BLaER1 (cell line): ENCODE results near the gene FAM174C.

Source experiments
- H3K27ac ChIP-seq: shearing (Covaris generic); formaldehyde crosslinking; 2 replicates; pipeline ENCODE4 v1.8.1; 2022
- H3K27me3 ChIP-seq: shearing (Covaris generic); formaldehyde crosslinking; 2 replicates; pipeline ENCODE4 v1.8.1; 2022
- H3K36me3 ChIP-seq: shearing (Covaris generic); formaldehyde crosslinking; 2 replicates; pipeline ENCODE4 v1.8.1; 2022
- H3K4me1 ChIP-seq: shearing (Covaris generic); formaldehyde crosslinking; 2 replicates; pipeline ENCODE4 v1.8.1; 2022
- H3K4me2 ChIP-seq: shearing (Covaris generic); formaldehyde crosslinking; 2 replicates; pipeline ENCODE4 v1.8.1; 2022
- H3K4me3 ChIP-seq: shearing (Covaris generic); formaldehyde crosslinking; 2 replicates; pipeline ENCODE4 v1.8.1; 2022
- H3K9ac ChIP-seq: shearing (Covaris generic); formaldehyde crosslinking; 2 replicates; pipeline ENCODE4 v1.8.1; 2022
- H3K9me3 ChIP-seq: shearing (Covaris generic); formaldehyde crosslinking; 2 replicates; pipeline ENCODE4 v1.8.1; 2022
- H4K20me1 ChIP-seq: shearing (Covaris generic); formaldehyde crosslinking; 2 replicates; pipeline ENCODE4 v1.8.1; 2022
- Cebpa-rat ChIP-seq: shearing (Covaris generic); IDR thresholded peaks from 2 replicates; pipeline ENCODE4 v1.8.1; 2022

Gene FAM174C

DNA sequence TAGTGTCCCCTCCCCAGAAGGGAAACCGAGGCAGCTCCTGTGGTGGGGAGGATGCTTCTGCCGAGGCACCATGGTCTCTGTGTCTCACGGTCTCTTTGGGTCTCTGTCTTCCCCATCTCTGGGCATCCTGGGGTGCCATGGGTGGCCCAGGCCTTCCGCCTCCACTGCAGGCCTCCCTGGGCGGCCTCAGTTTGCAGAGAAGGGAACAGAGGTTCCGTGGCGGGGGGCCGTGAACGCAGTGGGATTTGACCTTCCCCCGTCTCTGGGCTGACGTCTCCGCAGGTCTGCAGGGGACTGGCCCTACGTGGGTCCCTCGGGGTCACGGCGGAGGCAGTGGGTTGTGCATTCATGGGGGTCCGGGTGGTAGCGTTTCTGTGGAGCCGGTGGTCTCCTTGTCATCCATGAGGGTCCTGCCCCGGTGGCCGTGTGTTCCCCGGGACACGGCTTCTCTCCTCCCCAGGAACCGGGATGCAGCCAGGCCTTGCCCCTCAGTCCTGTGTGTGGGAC, 14.9 kb downstream of the FAM174C start:
- Histone ChIP-seq H3K4me1 (peaks cover 80% of the 10 kb centered on the region), H3K36me3 (no peaks in the 10 kb centered on the region), H3K27ac (no peak overlapping the region), H3K9ac (no peak overlapping the region), H3K9me3 (no peaks in the 10 kb centered on the region), H3K4me2 (peak overlapping the region; percentile 92; the same call in 1 of the 2 replicates), H3K4me3 (no peak overlapping the region), H3K27me3 (peaks cover 89% of the 10 kb centered on the region), H4K20me1 (peaks cover 91% of the 10 kb centered on the region)
- TF ChIP-seq Cebpa-rat: no peak

DNA sequence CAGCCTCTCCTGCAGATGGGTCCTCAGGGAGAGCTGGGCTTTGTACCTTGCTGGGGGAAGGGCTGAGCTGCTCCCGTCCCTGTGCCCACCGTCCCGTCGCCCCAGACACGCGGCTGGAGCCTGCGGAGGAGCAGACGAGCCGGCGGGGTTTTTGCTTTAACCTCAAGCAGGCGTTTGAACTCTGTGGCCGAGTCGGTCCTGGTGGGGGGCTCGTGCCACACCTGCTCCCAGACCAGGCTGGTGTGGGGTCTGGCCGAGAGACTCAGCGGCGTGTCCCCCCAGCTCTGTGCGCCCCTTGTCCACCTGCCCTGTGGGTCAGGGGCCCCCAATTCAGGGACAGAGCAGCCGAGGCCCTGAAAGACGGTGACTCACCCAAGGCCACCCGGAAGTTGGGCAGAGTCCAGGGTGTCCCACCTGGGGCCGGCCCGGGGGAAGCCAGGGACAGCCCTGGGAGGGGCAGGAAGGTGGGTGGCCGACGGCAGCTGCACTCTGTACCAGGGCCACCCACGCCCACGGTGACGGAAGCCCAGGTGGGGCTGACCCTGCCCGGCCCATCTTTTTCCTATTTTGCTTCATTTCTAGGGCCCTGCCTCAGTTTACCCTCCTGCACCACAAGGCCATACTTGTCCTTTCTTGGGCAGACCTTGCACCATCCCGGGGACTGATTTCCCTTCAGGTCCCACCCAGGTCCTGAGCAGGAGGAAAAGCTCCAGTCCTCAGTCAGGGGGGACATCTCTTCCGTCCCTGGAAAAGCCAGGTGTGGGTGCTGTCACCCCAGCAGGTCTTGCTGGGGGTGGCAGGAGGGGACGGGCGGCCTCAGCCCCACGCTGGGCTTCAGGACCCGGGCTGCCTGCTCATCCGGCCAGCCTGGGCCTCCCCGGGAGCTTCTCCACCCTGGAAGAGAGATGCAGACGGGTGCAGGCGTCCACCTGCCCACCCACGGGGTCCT, 15.6 kb downstream of the FAM174C start:
- Histone ChIP-seq H3K9me3 (no peaks in the 10 kb centered on the region), H3K4me1 (peaks cover 83% of the 10 kb centered on the region), H3K27ac (no peak overlapping the region), H3K4me2 (peak overlapping the region; percentile 92), H3K27me3 (peaks cover 82% of the 10 kb centered on the region), H4K20me1 (peaks cover 93% of the 10 kb centered on the region), H3K9ac (no peak overlapping the region), H3K4me3 (no peak overlapping the region), H3K36me3 (no peaks in the 10 kb centered on the region)
- no peak for TF ChIP-seq Cebpa-rat

DNA sequence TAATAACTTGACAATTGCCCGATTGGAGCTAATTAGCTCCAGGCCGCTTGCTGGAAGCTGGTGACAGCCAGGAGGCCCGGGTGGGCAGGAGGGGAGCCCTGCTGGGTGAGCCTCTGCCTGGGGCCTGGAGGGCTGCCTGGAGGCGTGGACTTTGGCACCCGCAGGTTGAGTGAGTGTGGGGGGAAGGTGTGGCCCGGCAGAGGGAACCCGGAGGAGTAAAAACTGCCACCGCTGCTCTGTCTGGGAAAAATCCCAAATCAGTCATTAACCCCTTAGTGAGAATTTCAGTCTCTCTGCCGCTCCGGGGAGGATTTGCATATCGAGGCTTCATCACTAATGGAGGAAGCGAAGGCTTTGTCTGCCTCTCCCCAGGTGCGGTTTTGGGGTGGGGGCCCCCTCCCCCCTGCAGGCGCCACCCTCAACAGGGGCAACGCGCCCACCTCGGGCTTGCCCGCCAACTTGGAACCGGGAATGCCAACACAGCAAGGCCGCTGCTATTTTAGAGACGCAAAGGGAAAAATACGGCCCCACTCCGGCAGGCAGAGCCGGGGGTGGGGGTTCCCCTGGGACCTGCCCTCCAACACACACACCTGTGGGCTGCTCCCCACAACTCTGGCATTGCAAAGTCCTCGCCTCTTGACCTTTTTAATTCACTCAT, 16.6 kb downstream of the FAM174C start:
- H3K27me3 ChIP-seq: peaks cover 73% of the 10 kb centered on the region
- no peak overlapping the region for H3K27ac ChIP-seq
- no peak overlapping the region for H3K4me3 ChIP-seq
- no peak for TF ChIP-seq Cebpa-rat
- no peaks in the 10 kb centered on the region for H3K9me3 ChIP-seq
- no peak overlapping the region for H3K9ac ChIP-seq
- peak overlapping the region; percentile 92 for H3K4me2 ChIP-seq
- H4K20me1 ChIP-seq: peaks cover 91% of the 10 kb centered on the region
- H3K4me1 ChIP-seq: peaks cover 85% of the 10 kb centered on the region
- no peaks in the 10 kb centered on the region for H3K36me3 ChIP-seq

DNA sequence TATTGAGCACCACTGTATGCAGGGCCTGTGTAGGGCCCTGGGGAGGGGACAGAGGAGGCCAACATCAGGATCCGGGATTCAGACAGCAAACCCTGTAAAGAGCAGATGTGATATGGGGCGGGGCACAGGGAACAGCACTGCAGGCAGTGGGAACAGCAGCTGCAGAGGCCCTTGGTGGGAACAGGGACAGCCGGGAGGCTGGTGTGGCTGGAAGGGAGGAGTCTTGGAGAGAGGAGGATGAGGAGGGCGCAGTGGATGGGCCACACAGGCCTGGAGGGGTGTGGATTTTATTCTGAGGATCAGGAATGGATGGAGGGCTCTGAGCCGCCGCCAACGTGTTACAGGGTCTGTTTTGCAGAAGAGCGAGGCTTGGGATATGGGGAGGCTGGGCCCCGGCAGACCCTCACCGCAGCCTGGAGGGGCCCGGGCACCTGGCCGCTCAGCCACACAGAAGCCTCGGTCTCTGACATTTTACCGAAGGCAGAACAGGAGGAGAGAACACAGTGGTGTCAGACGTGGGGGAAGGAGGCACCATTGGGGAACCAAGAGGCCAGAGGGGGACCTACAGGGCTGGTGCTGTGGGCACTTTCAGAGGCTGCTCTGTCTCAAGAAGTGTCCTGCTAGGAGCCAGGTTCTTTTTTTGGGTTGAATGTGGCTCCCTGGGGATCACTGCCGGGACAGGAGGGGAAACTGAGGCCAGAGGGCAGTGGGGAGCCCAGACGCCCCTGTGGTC, 17.3 kb downstream of the FAM174C start:
- peaks cover 66% of the 10 kb centered on the region for H3K27me3 ChIP-seq
- H3K9ac ChIP-seq: no peak overlapping the region
- H3K4me3 ChIP-seq: no peak overlapping the region
- peaks cover 84% of the 10 kb centered on the region for H4K20me1 ChIP-seq
- no peak overlapping the region for H3K27ac ChIP-seq
- H3K4me2 ChIP-seq: peak overlapping the region; percentile 92
- H3K9me3 ChIP-seq: no peaks in the 10 kb centered on the region
- H3K4me1 ChIP-seq: peaks cover 78% of the 10 kb centered on the region
- no peak for TF ChIP-seq Cebpa-rat
- H3K36me3 ChIP-seq: no peaks in the 10 kb centered on the region

DNA sequence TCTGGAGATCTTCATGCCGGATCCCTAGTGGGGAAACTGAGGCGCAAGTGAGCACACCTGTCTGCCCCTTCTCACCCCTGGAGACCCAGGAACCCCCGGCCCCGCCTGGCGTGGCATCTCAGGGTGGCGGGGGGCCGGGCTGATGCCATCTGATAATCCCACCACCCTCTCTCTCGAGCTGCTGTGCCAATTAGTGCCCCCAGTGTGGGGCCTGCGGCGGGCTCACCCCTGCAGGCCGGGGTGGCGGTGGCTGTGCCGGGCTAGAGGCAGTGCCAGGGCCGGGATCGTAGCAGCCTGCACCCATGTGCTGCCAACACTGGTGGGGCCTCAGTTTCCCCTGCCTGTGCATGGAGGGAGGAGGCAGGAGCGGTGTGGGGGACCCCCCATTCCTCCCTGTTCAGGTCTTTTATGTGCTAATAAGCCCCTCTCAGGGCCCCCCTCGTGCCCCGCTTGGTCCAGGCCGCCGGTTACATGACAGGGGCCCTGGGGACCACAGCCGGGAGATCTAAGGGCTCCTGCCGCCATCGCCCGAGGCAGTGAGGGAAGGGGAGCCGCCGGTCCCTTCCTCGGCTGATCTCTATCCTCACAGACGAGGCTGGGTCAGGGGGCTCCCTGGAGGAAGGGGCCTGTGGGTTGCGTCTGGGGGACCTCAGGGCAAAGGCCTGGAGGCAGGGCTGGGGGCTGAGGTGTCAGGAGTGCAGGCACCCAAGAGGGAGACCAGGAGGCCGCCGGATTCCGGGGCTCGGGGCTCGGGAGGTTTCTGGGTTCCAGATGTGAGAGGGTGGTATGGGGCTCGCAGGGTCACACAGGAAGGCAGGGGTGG, 18.7 kb downstream of the FAM174C start:
- TF ChIP-seq Cebpa-rat: no peak
- peak overlapping the region; percentile 48; the same call in 1 of the 2 replicates for H3K9ac ChIP-seq
- no peaks in the 10 kb centered on the region for H3K9me3 ChIP-seq
- H4K20me1 ChIP-seq: peaks cover 70% of the 10 kb centered on the region
- H3K36me3 ChIP-seq: 0 out of 2 replicates have a peak, but pooled peaks cover 4% of the 10 kb centered on the region
- no peak overlapping the region for H3K27ac ChIP-seq
- peaks cover 52% of the 10 kb centered on the region for H3K27me3 ChIP-seq
- peak overlapping the region; percentile 92 for H3K4me2 ChIP-seq
- H3K4me3 ChIP-seq: peak overlapping the region; percentile 26
- peaks cover 67% of the 10 kb centered on the region for H3K4me1 ChIP-seq

DNA sequence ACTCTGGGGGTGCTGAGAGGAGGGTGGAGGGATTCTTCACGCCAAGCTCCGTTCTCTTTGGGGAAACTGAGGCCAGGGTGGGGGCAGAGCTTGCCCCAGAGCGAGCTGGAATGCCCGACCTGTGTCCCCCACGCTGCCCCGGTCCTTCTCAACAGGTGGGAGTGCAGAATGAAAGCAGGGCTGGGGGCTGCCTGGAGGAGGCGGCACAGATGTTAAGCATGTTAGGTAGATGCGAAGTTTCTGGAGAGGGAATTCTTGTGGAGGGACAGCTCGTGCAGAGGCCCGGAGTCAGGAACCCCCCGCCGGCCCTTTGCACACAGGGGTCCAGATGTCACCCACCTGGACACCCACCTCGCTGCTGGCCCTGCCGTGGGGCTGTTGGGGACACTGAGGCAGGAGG, 19.4 kb downstream of the FAM174C start:
- peaks cover 63% of the 10 kb centered on the region for H4K20me1 ChIP-seq
- peak overlapping the region; percentile 92 for H3K4me2 ChIP-seq
- H3K4me3 ChIP-seq: no peak overlapping the region
- no peaks in the 10 kb centered on the region for H3K9me3 ChIP-seq
- no peak overlapping the region for H3K27ac ChIP-seq
- peaks cover 46% of the 10 kb centered on the region for H3K27me3 ChIP-seq
- H3K9ac ChIP-seq: no peak overlapping the region
- no peak for TF ChIP-seq Cebpa-rat
- H3K36me3 ChIP-seq: peaks cover 4% of the 10 kb centered on the region; the same call in 1 of the 2 replicates
- H3K4me1 ChIP-seq: peaks cover 67% of the 10 kb centered on the region

DNA sequence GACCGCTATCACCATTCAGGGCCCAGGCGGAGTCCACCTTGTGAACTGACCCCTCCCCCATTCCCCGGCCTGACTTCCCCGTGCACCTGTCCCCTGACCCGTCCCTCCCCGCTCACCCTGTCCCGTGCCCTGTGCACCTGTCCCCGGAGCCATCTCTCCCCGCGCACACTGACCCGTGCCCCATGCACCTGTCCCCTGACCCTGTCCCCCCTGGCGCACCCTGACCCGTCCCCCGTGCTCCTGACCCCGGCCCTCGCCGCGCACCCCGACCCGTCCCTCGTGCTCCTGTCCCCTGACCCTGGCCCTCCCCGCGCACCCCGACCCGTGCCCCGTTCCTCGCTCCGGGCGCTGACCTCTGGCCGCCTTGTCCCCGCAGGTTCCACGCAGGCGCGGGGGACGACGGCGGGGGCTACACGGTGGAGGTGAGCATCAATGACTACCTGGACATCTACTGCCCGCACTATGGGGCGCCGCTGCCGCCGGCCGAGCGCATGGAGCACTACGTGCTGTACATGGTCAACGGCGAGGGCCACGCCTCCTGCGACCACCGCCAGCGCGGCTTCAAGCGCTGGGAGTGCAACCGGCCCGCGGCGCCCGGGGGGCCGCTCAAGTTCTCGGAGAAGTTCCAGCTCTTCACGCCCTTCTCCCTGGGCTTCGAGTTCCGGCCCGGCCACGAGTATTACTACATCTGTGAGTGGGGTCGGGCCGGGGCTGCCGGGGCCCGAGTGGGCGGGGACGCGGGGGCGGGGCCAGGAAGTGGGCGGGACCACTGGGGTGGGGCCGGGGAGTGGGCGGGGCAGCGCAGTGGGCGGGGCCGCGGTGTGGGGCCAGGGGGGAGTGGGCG, 20.1 kb downstream of the FAM174C start:
- Histone ChIP-seq H3K36me3 (peaks cover 4% of the 10 kb centered on the region; the same call in 1 of the 2 replicates), H3K4me3 (no peak overlapping the region), H3K9ac (no peak overlapping the region), H3K27me3 (peaks cover 42% of the 10 kb centered on the region), H4K20me1 (peaks cover 56% of the 10 kb centered on the region), H3K27ac (no peak overlapping the region), H3K4me1 (peaks cover 63% of the 10 kb centered on the region), H3K4me2 (peak overlapping the region; percentile 92), H3K9me3 (no peaks in the 10 kb centered on the region)
- TF ChIP-seq Cebpa-rat: no peak

DNA sequence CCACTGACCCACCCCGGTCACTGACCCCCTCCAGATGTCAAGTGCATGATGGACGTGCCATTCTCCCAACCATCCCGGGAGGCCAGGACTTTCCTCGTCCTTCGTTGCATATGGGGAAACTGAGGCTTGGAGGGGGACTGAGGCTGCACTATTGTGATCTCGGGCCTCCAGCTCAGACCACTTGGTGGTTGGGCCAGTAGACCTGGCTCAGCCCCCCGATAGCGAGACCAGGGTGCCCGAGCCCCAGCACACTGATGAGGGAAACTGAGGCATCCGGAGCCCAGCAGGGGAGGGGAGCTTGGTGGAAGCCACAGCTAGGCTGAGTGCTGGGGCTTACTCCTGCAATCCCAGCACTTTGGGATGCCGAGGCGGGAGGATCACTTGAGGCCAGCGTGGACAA, 20.7 kb downstream of the FAM174C start:
- no peak for TF ChIP-seq Cebpa-rat
- peak overlapping the region; percentile 69 for H3K4me2 ChIP-seq

More for the DNA sequence above, 20.7 kb downstream of the FAM174C start:
- Histone ChIP-seq H3K9me3 (no peaks in the 10 kb centered on the region), H3K4me3 (no peak overlapping the region; the same call in 1 of the 2 replicates), H3K4me1 (peaks cover 56% of the 10 kb centered on the region), H3K27ac (no peak overlapping the region), H3K9ac (no peak overlapping the region), H4K20me1 (peaks cover 49% of the 10 kb centered on the region), H3K36me3 (peaks cover 4% of the 10 kb centered on the region; the same call in 1 of the 2 replicates), H3K27me3 (peaks cover 35% of the 10 kb centered on the region)
